ENCODE results near the gene TMEM178A. TPM values are rescaled to one million over a fixed set of nuclear protein-coding genes. Genes with fewer than 3 reads are reported as not detected.
A peak's percentile ranks its signal among the peaks of the same experiment; 100 is the strongest.

The TMEM178A gene
- total and polyA plus RNA-seq, 8 donors, result 0.34 to 5.8 (median 0.80) TPM

DNA sequence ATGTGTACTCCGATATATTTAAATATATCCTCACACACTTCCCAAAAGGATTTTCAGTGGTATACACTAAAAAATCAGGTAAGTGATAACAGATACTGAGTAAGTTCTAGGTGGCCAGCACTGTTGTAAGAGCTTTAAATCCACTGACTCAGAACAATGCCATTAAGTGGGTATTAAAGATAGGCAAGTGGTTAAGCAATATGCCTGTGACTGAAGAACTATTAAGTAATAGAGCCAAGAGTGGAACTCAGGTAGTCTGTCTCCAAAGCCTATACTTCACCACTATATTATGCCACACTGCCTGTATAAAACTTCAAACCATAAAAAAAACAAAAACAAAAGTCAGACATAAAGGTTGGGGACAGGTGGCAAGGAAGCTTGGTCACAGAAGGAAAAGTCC, 76.2 kb downstream of the TMEM178A start:
- TF ChIP-seq, protein P1, sequence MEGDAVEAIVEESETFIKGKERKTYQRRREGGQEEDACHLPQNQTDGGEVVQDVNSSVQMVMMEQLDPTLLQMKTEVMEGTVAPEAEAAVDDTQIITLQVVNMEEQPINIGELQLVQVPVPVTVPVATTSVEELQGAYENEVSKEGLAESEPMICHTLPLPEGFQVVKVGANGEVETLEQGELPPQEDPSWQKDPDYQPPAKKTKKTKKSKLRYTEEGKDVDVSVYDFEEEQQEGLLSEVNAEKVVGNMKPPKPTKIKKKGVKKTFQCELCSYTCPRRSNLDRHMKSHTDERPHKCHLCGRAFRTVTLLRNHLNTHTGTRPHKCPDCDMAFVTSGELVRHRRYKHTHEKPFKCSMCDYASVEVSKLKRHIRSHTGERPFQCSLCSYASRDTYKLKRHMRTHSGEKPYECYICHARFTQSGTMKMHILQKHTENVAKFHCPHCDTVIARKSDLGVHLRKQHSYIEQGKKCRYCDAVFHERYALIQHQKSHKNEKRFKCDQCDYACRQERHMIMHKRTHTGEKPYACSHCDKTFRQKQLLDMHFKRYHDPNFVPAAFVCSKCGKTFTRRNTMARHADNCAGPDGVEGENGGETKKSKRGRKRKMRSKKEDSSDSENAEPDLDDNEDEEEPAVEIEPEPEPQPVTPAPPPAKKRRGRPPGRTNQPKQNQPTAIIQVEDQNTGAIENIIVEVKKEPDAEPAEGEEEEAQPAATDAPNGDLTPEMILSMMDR (IDR thresholded peaks at IDR 0.05), result no peak
- Histone ChIP-seq H3K4me1 (no peaks in the 10 kb centered on the region), H3K27ac (no peak overlapping the region), H3K4me3 (no peak overlapping the region), H3K36me3 (peaks cover 0 to 23% (median under 1%) of the 10 kb centered on the region in 3 donors), H3K9me3 (no peaks in the 10 kb centered on the region), H3K27me3 (no peaks in the 10 kb centered on the region)
- FAIRE-seq (no peak), DNase-seq (no peak), ATAC-seq (no peak)
- WGBS, 2 donors, result 92 to 98% methylated on average over 1 of the region's 1 CpG
- intact Hi-C loops (cut with DNase I), result no loop called here

DNA sequence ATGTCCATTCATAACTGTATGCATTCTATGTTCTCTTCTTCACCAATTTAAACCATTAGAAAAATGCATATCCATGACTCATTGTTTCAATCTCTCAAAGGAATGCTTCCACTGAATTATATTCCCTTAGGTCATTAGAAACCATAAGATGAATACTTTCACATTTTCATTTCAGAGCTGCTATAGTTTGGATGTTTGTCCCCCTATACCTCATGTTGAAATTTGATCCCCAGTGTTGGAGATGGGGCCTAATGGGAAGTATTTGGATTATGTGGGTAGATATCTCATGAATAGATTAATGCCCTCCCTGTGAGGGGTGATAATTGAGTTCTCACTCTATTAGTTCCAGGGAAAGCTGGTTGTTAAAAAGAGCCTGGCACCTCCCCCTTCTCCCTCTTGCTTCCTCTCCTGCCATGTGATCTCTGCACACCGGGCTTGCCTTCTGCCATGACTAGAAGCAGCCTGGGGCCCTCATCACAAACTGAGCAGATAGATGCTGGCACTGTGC, 77.6 kb downstream of the TMEM178A start:
- Histone ChIP-seq H3K4me1 (no peaks in the 10 kb centered on the region), H3K27ac (no peak overlapping the region), H3K9me3 (no peaks in the 10 kb centered on the region), H3K27me3 (no peaks in the 10 kb centered on the region), H3K36me3 (peaks cover 0 to 17% (median 0%) of the 10 kb centered on the region in 3 donors), H3K4me3 (no peak overlapping the region)
- DNase-seq (no peak), FAIRE-seq (no peak), ATAC-seq (no peak)
- WGBS, 2 donors, result 71 to 74% methylated on average over 1 of the region's 1 CpG
- TF ChIP-seq, protein P1 (IDR thresholded peaks at IDR 0.05), result no peak
- intact Hi-C loops (cut with DNase I), result no loop called here

DNA sequence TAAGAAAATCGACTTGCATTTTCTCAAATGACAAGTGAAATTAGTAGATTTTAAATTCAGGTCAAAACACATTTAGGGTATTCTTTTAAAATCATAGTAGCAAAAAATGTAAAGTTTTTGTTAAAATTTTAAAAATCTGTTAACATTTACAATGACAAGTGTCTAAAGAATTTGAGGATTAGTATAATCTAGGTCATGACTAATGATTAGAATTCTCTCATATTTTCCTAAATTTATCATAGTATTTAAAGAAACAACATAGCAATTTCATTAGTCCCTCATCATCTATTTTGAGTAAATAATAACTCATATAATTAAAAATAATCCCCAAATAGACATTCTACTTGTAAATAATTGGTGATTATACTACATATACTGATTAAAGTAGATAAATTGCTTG, 89.7 kb downstream of the TMEM178A start:
- no peak overlapping the region for H3K4me3 ChIP-seq
- DNase-seq (no peak), FAIRE-seq (peak; percentile 57), ATAC-seq (no peak)
- peaks cover 0 to 33% (median 0%) of the 10 kb centered on the region in 3 donors for H3K36me3 ChIP-seq
- H3K27me3 ChIP-seq, result no peaks in the 10 kb centered on the region
- H3K9me3 ChIP-seq, result no peaks in the 10 kb centered on the region
- TF ChIP-seq, protein P1 (IDR thresholded peaks at IDR 0.05), result no peak
- H3K27ac ChIP-seq, result no peak overlapping the region
- WGBS, 2 donors, result 72 to 76% methylated on average over 1 of the region's 1 CpG
- no peaks in the 10 kb centered on the region for H3K4me1 ChIP-seq
- intact Hi-C loops (cut with DNase I), result no loop called here

DNA sequence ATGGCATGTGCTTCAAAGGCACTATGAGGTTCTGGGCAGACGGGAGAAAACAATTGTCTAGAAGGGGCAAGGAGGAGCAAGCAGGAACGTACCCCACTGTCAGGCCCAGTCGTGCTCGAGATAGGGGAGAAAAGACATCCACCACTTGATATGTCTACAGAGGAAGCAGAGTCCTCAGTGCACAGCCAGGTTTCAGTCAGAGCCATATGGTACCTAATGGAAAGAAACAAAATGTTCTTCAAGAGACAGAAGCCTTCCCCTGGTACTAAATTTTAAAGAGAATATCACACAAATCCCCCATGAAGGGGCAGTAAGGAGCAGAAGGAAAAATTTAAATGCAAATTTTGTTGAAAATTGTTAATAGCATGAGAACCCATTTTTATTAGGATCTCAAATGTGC, 91.4 kb downstream of the TMEM178A start:
- FAIRE-seq, result no peak
- H3K36me3 ChIP-seq, result peaks cover 0 to 27% (median 0%) of the 10 kb centered on the region in 3 donors

DNA sequence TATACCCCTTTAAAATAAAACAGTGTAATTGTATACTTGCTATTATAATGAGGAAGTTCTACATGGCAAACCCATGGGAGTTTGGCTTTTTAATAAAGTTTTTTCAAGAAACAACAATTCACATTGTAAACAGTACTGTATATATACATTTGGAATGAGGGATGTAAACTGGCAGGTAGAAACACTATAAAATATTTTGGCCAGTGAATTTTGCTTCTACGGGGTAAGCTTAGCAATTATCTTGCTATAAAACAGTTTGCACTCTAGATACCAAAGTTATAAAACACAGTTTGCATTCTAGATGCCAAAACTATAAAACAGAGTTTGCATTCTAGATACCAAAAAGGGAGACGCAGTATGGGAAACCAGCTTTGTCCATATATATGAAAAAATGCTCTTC, 96.7 kb downstream of the TMEM178A start:
- DNase-seq (no peak), ATAC-seq (no peak), FAIRE-seq (no peak)
- H3K4me1 ChIP-seq, result no peaks in the 10 kb centered on the region
- no peak overlapping the region for H3K27ac ChIP-seq
- H3K27me3 ChIP-seq, result no peaks in the 10 kb centered on the region
- intact Hi-C loops (cut with DNase I), result no loop called here
- WGBS, 2 donors, result 95 to 99% methylated on average over 2 of the region's 2 CpGs
- H3K4me3 ChIP-seq, result no peak overlapping the region
- H3K36me3 ChIP-seq, result peaks cover 0 to 3% (median 0%) of the 10 kb centered on the region in 3 donors
- H3K9me3 ChIP-seq, result no peaks in the 10 kb centered on the region
- TF ChIP-seq, protein P1 (IDR thresholded peaks at IDR 0.05), result no peak

More for the DNA sequence above, 91.4 kb downstream of the TMEM178A start:
- H3K27me3 ChIP-seq, result no peaks in the 10 kb centered on the region
- DNase-seq, result no peak
- no peak overlapping the region for H3K4me3 ChIP-seq
- WGBS, 2 donors, result 98% methylated on average over 4 of the region's 4 CpGs
- intact Hi-C loops (cut with DNase I), result no loop called here
- H3K9me3 ChIP-seq, result no peaks in the 10 kb centered on the region
- H3K4me1 ChIP-seq, result no peaks in the 10 kb centered on the region
- TF ChIP-seq, protein P1 (IDR thresholded peaks at IDR 0.05), result no peak
- no peak for ATAC-seq
- H3K27ac ChIP-seq, result no peak overlapping the region

Other genes with a start within 250 kb of the TMEM178A start
- 10 to 100 TPM; 12.5 to 23.1 (median 18.5) TPM for gene MAP4K3, start 228.6 kb upstream of the TMEM178A start, total RNA-seq
- gene MAP4K3, start 228.6 kb upstream of the TMEM178A start, polyA plus RNA-seq, result 10 to 100 TPM in 1 of 2 donors, 1 to 10 TPM in 1; 8.2 to 13.3 TPM
- 1 to 10 TPM; 2.6 to 6.6 (median 4.1) TPM for gene THUMPD2, start 113.3 kb downstream of the TMEM178A start, total RNA-seq
- gene THUMPD2, start 113.3 kb downstream of the TMEM178A start, polyA plus RNA-seq, result 10 to 100 TPM in 1 of 2 donors, 1 to 10 TPM in 1; 7.6 to 12.5 TPM